Activated CD4-positive, alpha-beta T cell treated with anti-CD3 and anti-CD28 coated beads, Interleukin-2, amount 10 ng/mL, durations not matched to agents 24 days and 14 days (primary cell): ENCODE results near the gene MALAT1. TPM values are rescaled to one million over a fixed set of nuclear protein-coding genes. Genes with fewer than 3 reads are reported as not detected.

Source experiments
- DNase-seq: peaks from one replicate; pipeline ENCODE4 v3.0.0; 2022
- H3K27ac Mint-ChIP-seq: one replicate; pipeline ENCODE4 v1.8.0; 2022; ENCODE audit warnings: mild to moderate bottlenecking, mixed read lengths
- H3K27me3 Mint-ChIP-seq: one replicate; pipeline ENCODE4 v1.8.0; 2022; ENCODE audit warnings: mixed read lengths
- H3K36me3 Mint-ChIP-seq: one replicate; pipeline ENCODE4 v1.8.0; 2022; ENCODE audit warnings: low read depth, mild to moderate bottlenecking, mixed read lengths
- H3K4me1 Mint-ChIP-seq: one replicate; pipeline ENCODE4 v1.8.0; 2021; ENCODE audit warnings: mixed read lengths
- H3K4me3 Mint-ChIP-seq: one replicate; pipeline ENCODE4 v1.8.0; 2022; ENCODE audit warnings: mild to moderate bottlenecking, moderate library complexity, mixed read lengths
- H3K9me3 Mint-ChIP-seq: one replicate; pipeline ENCODE4 v1.8.0; 2021; ENCODE audit warnings: mixed read lengths
- intact Hi-C: fragments of 100-400 bp; cut with micrococcal nuclease; formaldehyde crosslinking; loops from one replicate; pipeline ENCODE4 v1.15.1; 2023
- total RNA-seq: library from RNA; stranded (reverse); gene quantifications from 2 replicates; pipeline ENCODE4 v1.2.3, GENCODE V29; 2022

The MALAT1 gene
- total RNA-seq, 1 donor from 2014 or later, result 5,435 TPM

DNA sequence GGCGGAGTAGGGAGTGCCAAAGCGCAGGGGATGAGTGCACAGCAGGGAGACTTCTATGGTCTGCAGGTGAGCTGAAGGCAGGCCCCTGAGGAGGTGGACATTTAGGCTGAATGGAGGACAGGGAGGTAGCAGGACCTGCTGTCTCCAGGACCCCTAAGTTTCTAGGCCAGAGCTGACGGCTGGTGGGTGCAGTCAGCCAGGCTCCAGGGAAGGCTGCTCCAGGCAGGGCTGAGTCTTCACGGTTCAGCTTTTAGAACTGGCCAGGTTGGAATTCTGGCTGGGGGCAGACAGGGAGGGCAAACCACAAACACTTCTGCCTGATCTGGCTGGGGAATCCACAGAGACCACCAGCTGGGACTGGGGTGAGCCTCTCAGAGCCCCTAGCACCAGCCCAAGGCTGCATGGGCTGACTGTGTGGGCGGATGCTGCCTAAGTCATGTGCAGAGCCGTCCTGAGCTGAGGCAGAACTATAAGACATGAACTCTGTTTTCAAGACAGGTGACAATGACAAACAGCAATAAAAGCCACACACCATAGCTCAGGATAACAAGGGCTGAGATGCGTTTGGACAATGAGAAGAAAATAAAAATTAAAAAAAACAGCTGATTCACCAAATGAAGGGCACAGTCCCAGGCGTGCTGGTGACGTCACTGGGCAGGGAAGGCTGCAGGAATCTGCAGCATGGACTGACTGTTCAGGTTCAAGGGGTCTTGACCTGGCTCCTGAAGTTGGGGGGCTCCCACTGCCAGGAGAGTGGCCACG, 10.4 kb upstream of the MALAT1 start:
- H3K27me3 Mint-ChIP-seq, result no peaks in the 10 kb centered on the region
- no peaks in the 10 kb centered on the region for H3K36me3 Mint-ChIP-seq
- intact Hi-C loops, result no loop called here
- H3K27ac Mint-ChIP-seq, result peak overlapping the region; percentile 84
- H3K9me3 Mint-ChIP-seq, result no peaks in the 10 kb centered on the region
- peak; percentile 68 for DNase-seq
- H3K4me3 Mint-ChIP-seq, result peak overlapping the region; percentile 14
- peaks cover 45% of the 10 kb centered on the region for H3K4me1 Mint-ChIP-seq

GRCh38 chr11:65489035-65489705, 9.7 kb upstream of the MALAT1 start:
- intact Hi-C loops, result no loop called here
- H3K36me3 Mint-ChIP-seq, result no peaks in the 10 kb centered on the region
- H3K4me3 Mint-ChIP-seq, result no peak overlapping the region
- no peaks in the 10 kb centered on the region for H3K9me3 Mint-ChIP-seq
- no peak for DNase-seq
- H3K4me1 Mint-ChIP-seq, result peaks cover 52% of the 10 kb centered on the region
- no peak overlapping the region for H3K27ac Mint-ChIP-seq
- H3K27me3 Mint-ChIP-seq, result no peaks in the 10 kb centered on the region

DNA sequence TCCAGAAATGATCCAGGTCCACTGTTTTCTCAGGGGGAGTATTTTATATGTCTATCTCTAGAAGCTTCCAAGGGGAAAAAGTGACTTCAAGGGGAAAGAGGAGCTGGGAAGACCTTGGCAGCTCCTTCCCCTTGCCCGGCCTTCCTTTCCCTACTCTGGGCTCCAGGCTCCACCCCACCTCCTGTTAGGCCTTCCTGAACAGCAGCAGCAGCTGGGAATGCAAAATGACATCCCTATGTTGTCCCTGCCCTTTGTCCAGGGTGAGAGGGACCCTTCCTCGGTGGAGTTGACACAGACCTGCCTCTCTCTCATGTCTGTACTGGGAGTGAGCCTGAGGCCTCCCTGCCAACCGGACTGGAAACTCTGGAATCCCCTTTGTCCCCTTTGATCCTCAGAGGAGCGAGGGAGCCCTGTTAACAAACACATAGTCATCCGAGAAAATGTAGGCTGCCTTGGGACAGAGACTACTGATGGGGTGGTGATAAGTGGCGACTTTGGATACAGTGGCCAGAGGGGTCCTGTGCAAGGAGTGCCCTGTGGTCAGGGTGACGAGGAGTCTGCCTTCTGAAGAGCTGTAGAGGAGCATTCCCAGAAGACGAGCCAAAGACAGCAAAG, 9.0 kb upstream of the MALAT1 start:
- Mint-ChIP-seq H3K27me3 (no peaks in the 10 kb centered on the region), H3K27ac (no peak overlapping the region), H3K4me3 (no peak overlapping the region), H3K4me1 (peaks cover 58% of the 10 kb centered on the region), H3K9me3 (no peaks in the 10 kb centered on the region), H3K36me3 (peaks cover 3% of the 10 kb centered on the region)
- intact Hi-C loops, result no loop called here
- no peak for DNase-seq

DNA sequence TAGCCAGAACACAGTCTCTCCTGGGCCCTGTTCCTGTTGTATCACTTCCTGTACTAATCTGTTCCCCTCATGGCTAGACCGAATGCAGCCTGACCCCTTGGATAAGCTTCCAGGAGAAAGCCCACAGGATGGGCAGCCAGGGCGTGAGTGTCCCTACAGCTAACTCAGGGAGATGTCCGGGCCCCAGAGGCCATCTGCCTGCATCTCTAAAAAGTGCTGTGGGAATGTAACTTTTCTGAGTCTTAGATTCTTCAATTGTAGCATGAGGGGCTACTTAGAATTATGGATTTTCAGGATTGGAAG, 7.7 kb upstream of the MALAT1 start:
- Mint-ChIP-seq H3K27me3 (no peaks in the 10 kb centered on the region), H3K9me3 (no peaks in the 10 kb centered on the region), H3K27ac (no peak overlapping the region), H3K4me3 (no peak overlapping the region), H3K4me1 (peaks cover 59% of the 10 kb centered on the region), H3K36me3 (peaks cover 3% of the 10 kb centered on the region)
- DNase-seq, result no peak
- intact Hi-C loops, result no loop called here

DNA sequence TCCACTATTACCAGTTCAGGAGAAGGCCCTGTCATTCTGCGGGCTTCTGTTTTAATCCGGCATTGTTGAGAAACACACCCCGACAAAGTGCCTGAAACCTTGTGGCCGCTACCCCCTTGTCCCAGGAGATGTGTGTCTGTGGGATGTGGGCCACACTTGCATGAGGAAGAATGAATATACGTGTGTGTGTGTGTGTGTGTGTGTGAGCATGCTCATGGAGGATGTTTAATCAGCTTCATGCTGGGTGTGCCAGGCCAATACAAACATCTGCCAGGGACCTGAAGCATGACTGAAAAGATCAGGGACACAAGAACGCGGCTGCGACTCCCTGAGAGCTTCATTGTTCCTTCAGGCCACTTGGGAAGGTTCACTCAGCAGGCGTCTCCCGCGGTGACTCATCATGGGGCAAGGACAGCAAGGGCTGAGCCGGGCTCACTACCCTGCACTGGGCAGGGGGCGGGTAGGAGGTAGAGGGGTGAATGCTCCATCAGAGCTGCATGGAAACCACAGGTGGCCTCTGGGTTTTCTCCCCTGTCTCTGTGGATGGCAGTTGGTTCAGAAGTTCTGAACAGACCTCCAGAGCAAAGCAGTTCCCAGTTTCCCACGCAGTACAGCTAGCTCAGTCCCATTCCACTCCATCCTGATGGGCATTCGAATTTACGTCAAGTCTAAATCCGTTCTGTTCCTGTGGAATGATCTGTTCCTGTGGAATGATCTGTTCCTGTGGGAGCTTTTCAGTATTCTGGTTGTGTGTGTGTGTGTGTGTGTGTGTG, 7.0 kb upstream of the MALAT1 start:
- Mint-ChIP-seq H3K27ac (peak overlapping the region; percentile 99), H3K36me3 (peaks cover 3% of the 10 kb centered on the region), H3K4me3 (no peak overlapping the region), H3K9me3 (no peaks in the 10 kb centered on the region), H3K4me1 (peaks cover 65% of the 10 kb centered on the region), H3K27me3 (no peaks in the 10 kb centered on the region)
- peak; percentile 61 for DNase-seq
- intact Hi-C loops, result no loop called here

GRCh38 chr11:65492387-65492636, 6.5 kb upstream of the MALAT1 start:
- no peaks in the 10 kb centered on the region for H3K9me3 Mint-ChIP-seq
- no peaks in the 10 kb centered on the region for H3K27me3 Mint-ChIP-seq
- intact Hi-C loops, result no loop called here
- H3K4me1 Mint-ChIP-seq, result peaks cover 66% of the 10 kb centered on the region
- H3K27ac Mint-ChIP-seq, result peak overlapping the region; percentile 99
- H3K4me3 Mint-ChIP-seq, result peak overlapping the region; percentile 78
- peaks cover 3% of the 10 kb centered on the region for H3K36me3 Mint-ChIP-seq
- no peak for DNase-seq

DNA sequence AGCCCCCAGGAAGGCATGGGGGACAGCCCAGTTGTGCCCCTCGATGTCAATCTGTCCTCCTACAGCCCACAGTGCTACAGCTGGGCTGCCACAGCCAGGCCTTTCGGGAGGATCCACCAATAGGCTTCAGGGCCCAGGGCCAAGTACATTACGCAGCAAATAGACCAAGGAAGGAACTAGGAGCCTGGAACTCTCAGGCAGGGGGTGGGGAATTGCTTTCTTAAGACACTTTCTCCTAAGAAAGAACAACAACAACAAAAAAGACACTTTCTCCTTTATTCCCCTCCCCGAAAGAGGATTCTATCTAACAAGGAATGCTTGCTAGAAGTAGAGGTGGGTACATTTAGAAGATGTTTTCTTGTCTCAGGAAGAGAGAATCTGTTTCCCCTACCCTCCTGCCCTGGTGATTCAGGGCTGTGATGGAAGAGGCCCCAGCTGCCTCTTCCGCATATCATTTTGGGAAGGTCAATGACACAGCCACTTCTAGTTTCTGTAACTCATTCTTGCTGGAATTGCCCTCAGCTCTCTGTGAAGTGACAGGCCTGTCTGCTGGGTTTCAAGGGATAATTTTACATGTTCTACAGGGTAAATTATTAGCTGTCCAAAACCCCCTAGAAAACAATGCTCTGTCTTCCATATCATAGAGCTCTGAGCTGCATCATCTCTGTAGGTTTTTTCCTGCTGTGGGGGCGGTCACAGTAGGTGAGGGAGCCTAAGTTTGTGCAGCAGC, 6.0 kb upstream of the MALAT1 start:
- H3K4me3 Mint-ChIP-seq, result peak overlapping the region; percentile 78
- no peaks in the 10 kb centered on the region for H3K27me3 Mint-ChIP-seq
- DNase-seq, result peak; percentile 72
- H3K9me3 Mint-ChIP-seq, result no peaks in the 10 kb centered on the region
- peaks cover 61% of the 10 kb centered on the region for H3K4me1 Mint-ChIP-seq
- H3K36me3 Mint-ChIP-seq, result peaks cover 3% of the 10 kb centered on the region
- peak overlapping the region; percentile 99 for H3K27ac Mint-ChIP-seq
- intact Hi-C loops, result loop anchor here (1.0 kb wide), 1 partner anchor 16 kb away; no protein-coding TSS in a partner anchor

DNA sequence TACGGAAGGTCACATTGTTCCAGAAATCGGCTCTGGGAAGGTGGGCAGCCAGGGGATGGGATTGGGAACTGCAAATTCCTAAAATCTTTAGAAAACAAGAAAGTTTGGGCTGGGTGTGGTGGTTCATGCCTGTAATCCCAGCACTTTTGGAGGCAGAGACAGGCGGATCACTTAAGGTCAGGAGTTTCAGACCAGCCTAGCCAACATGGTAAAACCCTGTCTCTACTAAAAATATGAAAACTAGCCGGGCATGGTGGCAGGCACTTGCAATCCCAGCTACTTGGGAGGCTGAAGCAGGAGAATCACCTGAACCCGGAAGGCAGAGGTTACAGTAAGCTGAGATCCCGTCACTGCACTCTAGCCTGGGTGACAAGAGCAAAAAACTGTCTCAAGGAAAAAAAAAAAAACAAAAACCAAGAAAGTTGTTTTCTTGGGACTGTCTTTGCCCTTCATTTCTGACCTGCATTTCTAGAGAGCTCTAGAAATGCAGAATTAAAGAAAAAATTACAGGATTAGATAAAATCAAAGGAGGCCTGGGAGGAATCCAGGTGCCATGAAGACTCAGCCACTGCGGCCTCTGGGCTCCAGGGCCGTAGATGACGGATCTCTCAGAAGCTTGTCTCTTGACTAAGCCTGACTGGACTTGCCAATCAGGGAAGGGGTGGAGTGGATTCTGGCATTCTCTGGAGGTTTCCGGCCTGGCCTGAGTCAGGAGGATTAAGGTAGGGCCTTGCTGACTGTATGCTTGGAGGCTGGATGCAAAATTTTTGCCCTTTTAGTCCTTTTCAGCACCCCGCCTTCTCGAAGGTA, 5.3 kb upstream of the MALAT1 start:
- Mint-ChIP-seq H3K36me3 (peaks cover 3% of the 10 kb centered on the region), H3K27ac (peak overlapping the region; percentile 99), H3K27me3 (no peaks in the 10 kb centered on the region), H3K4me1 (peaks cover 53% of the 10 kb centered on the region), H3K4me3 (peak overlapping the region; percentile 78), H3K9me3 (no peaks in the 10 kb centered on the region)
- intact Hi-C loops, result loop anchor here (1.0 kb wide), 1 partner anchor 16 kb away; no protein-coding TSS in a partner anchor
- DNase-seq, result peak; percentile 66

DNA sequence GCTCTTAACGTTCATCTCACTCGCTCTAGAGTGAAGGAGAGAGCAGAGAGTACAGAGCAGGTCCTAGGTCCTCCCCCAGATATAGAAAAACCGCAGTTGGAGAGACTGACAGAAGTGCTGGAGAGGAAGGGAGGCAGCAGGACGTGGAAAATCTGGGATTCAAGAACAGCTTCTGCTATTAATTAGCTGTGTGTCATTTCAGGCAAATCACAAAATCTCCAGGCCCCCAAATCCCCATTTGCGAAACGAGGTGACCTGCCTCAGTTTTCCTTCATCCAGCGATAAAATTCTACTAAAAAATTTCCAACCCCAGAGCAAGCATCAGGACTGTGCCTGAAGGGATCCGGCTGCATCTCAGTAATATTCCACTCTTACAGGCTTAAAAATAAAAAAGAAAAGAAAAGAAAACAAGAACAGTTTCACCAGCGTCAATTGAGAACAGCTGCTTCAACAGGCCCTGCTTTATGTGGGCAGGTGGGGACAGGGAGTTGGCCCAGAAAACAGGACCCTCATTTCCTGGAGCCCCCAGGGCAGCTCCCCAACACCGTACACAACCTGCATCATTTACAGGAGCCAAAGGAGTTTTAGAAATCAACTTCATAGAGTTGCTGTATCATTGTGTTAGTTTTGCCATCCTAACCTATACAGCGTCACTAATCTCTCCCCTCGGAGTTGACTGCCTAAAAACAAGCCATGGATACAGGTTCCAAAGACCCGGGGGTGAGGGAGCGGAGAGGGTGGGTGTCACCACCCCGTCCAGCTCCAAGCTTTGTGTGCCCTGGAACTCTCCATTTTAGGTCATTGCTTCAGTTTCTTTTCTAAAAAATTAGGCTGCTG, 2.3 kb upstream of the MALAT1 start:
- Mint-ChIP-seq H3K9me3 (no peaks in the 10 kb centered on the region), H3K36me3 (peaks cover 3% of the 10 kb centered on the region), H3K4me3 (no peak overlapping the region), H3K4me1 (peaks cover 45% of the 10 kb centered on the region), H3K27ac (no peak overlapping the region), H3K27me3 (no peaks in the 10 kb centered on the region)
- intact Hi-C loops, result loop anchor here (1.0 kb wide), 4 partner anchors 19 to 114 kb away; partner anchors contain the start of gene SLC25A45
- peak; percentile 82 for DNase-seq

GRCh38 chr11:65497141-65498041, 1.5 kb upstream of the MALAT1 start:
- Mint-ChIP-seq H3K27ac (no peak overlapping the region), H3K4me3 (no peak overlapping the region), H3K9me3 (no peaks in the 10 kb centered on the region), H3K4me1 (peaks cover 44% of the 10 kb centered on the region), H3K27me3 (no peaks in the 10 kb centered on the region), H3K36me3 (peaks cover 3% of the 10 kb centered on the region)
- intact Hi-C loops, result loop anchor here (1.0 to 2.0 kb wide), 5 partner anchors 20 to 115 kb away; partner anchors contain the start of gene SLC25A45
- peak; percentile 99 for DNase-seq

DNA sequence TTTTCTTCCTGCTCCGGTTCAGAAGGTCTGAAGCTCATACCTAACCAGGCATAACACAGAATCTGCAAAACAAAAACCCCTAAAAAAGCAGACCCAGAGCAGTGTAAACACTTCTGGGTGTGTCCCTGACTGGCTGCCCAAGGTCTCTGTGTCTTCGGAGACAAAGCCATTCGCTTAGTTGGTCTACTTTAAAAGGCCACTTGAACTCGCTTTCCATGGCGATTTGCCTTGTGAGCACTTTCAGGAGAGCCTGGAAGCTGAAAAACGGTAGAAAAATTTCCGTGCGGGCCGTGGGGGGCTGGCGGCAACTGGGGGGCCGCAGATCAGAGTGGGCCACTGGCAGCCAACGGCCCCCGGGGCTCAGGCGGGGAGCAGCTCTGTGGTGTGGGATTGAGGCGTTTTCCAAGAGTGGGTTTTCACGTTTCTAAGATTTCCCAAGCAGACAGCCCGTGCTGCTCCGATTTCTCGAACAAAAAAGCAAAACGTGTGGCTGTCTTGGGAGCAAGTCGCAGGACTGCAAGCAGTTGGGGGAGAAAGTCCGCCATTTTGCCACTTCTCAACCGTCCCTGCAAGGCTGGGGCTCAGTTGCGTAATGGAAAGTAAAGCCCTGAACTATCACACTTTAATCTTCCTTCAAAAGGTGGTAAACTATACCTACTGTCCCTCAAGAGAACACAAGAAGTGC, 661 bp upstream of the MALAT1 start:
- Mint-ChIP-seq H3K36me3 (peaks cover 3% of the 10 kb centered on the region), H3K9me3 (no peaks in the 10 kb centered on the region), H3K27ac (no peak overlapping the region), H3K4me3 (no peak overlapping the region), H3K27me3 (no peaks in the 10 kb centered on the region), H3K4me1 (peaks cover 39% of the 10 kb centered on the region)
- peak; percentile 90 for DNase-seq
- intact Hi-C loops, result loop anchor here (2.0 kb wide), 1 partner anchor 77 kb away; no protein-coding TSS in a partner anchor
